ENCODE measurements around the gene C10orf105.

Gene C10orf105

DNA sequence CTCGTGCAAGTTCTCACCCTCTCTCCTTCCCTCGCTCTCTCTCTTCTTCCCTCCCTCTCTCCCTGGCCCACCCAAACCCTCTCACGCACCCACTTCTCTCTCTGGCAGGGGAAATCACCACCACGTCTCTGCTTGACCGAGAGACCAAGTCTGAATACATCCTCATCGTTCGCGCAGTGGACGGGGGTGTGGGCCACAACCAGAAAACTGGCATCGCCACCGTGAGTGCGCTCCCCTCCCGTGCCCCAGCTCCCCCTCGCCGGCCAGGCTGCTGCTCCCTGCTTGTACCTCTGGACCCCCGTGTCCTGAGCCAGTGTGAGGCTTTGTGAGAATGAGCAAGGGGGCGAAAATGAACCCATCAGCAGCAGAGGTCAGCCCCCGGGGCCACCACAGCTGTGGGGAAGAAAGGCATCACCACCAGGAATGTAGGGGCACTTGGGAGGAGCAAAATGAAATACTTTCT is 25.5 kb downstream of the C10orf105 start:
- DNase-seq (ENCODE audit: low read depth in 1 of 2, low spot score in 1 of 2): no peak
- TF ChIP-seq JUND (IDR thresholded peaks at IDR 0.05; ENCODE audit: low read depth): no peak
- in situ Hi-C loops (cut with HindIII; ENCODE audit: low pct_unique_long_range_greater_than_20kb, low sequenced_read_pairs): no loop called here

DNA sequence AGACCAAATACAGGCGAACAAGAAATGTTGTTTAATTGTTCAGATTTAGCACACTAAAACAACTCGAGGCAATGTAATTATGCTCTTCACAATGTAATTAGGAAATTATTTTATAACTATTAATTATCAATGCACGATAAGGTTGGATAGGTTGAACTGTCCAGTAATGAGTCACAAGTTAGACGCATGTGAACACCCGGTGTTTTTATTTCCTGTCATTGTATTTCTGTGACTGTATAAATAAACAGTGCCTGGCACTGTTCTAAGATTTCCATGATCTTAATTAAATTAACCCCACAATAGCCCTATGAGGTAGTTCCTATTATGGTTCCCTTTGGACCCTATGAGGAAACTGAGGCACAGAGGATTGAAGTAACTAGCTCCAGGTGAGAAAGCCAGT is 26.2 kb downstream of the C10orf105 start:
- no peak for TF ChIP-seq JUND (IDR thresholded peaks at IDR 0.05; ENCODE audit: low read depth)
- DNase-seq (ENCODE audit: low read depth in 1 of 2, low spot score in 1 of 2): no peak
- in situ Hi-C loops (cut with HindIII; ENCODE audit: low pct_unique_long_range_greater_than_20kb, low sequenced_read_pairs): no loop called here

DNA sequence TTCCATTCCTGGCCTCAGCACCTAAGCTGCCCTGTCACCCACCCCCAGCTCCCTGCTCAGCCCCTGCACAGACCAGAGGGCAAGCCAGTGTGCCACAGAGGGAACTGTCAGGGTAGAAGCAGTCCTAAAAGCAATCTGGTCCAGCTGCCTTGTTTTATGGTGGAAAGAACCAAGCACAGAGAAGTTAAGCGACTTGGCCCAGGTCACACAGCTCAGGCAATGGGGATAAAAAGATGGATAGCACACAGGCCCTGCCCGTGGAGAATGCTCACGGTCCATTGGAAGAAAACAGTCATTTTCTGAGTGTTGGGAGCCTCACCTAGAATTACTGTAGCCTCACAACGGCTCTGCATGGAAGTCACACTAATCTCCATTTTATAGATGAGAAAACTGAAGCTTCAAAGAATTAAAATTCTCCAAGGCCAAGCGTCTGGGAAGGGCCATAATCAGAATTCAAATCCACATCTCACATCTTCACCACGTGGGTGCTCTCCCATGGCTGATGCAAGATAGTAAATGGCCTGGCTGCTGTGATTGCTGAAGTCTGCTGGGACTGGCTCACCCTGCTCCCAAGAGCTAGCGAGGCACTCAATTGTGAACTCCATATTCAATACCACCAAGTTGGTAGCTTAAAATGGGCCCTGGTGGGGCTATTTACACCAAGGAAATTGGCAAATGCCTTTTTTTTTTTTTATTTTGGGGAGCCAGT is 26.8 kb downstream of the C10orf105 start:
- no peak for TF ChIP-seq JUND (IDR thresholded peaks at IDR 0.05; ENCODE audit: low read depth)
- no peak for DNase-seq (ENCODE audit: low read depth in 1 of 2, low spot score in 1 of 2)
- in situ Hi-C loops (cut with HindIII; ENCODE audit: low pct_unique_long_range_greater_than_20kb, low sequenced_read_pairs): no loop called here

DNA sequence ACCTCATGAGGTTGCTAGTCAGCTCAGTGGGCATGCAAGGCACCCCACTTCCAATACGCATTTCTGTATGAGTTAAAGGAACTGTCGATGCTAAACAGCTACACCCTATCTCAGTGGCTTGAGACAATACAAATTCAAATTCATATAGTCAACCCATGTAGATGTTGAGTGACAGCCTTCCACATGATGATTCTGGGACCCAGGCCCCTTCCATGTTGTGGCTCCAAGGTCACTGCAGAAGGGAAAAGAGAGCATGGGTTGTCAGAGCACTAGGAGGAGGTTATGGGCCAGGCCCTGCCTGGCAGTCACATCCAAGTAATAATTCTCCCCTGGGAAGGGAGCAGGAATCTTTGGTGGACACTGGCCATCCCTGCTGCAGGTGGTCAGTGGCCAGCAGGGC is 28.2 kb downstream of the C10orf105 start:
- no peak for TF ChIP-seq JUND (IDR thresholded peaks at IDR 0.05; ENCODE audit: low read depth)
- in situ Hi-C loops (cut with HindIII; ENCODE audit: low pct_unique_long_range_greater_than_20kb, low sequenced_read_pairs): no loop called here
- no peak for DNase-seq (ENCODE audit: low read depth in 1 of 2, low spot score in 1 of 2)

DNA sequence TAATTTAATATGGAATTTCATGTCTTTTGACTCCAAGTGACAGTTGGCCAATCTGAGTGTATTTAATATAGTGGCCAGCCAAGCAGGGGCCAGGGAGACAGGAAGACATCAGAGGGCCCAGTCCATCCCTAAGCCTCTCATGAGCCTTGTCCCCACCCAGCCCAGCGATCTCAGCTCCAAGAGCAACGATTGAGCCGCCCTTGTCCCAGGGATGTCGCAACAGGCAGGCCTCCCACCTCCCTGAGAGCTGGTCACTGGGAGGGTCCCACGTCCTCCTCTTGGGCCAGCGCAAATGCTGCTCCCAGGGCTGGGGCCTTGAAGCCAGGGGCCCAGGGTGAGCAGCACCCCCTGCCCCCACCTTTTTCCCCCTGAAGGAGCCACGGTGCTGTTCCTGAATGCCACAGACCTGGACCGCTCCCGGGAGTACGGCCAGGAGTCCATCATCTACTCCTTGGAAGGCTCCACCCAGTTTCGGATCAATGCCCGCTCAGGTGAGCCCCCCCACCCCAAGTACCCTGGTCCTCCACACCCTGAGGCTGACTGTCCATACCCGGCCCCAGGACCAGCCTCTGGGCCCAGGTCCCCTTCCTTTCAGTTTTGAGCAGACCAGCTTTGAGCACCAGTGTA is 29.4 kb downstream of the C10orf105 start:
- in situ Hi-C loops (cut with HindIII; ENCODE audit: low pct_unique_long_range_greater_than_20kb, low sequenced_read_pairs): no loop called here

DNA sequence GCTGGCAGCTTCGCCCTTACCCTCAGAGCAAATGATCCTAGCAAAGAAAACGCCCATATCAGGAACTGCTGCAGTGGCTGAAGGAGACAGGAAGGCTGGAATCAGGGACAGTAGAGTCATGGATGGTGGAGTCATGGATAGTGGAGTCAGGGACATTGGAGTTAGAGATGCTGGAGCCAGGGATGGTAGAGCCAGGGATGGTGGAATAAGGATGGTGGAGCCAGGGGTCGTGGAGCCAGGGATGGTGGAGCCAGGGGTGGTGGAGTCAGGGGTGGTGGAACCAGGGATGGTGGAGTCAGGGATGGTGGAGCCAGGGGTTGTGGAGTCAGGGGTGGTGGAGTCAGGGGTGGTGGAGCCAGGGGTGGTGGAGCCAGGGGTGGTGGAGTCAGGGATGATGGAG is 31.3 kb downstream of the C10orf105 start:
- TF ChIP-seq JUND (IDR thresholded peaks at IDR 0.05; ENCODE audit: low read depth): no peak
- in situ Hi-C loops (cut with HindIII; ENCODE audit: low pct_unique_long_range_greater_than_20kb, low sequenced_read_pairs): no loop called here
- no peak for DNase-seq (ENCODE audit: low read depth in 1 of 2, low spot score in 1 of 2)

More for the DNA sequence above, 29.4 kb downstream of the C10orf105 start:
- no peak for DNase-seq (ENCODE audit: low read depth in 1 of 2, low spot score in 1 of 2)
- no peak for TF ChIP-seq JUND (IDR thresholded peaks at IDR 0.05; ENCODE audit: low read depth)

DNA sequence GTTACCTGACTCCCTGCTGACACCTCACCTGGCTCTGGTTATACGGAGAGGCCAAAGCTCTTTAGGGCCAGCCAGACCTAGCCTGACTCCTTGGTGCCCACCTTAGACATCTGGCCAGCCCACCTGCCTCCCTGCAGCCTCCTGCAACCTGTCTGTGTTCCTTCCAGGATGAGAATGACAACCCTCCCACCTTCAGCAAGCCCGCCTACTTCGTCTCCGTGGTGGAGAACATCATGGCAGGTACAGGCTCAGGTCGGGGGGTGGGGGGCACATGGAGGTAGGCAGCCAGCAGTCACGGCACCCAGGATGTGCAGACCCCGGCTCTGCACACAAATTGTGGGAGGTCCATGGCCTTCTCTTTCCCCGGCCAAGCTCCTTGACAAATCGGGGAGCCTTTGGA is 32.1 kb downstream of the C10orf105 start:
- in situ Hi-C loops (cut with HindIII; ENCODE audit: low pct_unique_long_range_greater_than_20kb, low sequenced_read_pairs): no loop called here
- TF ChIP-seq JUND (IDR thresholded peaks at IDR 0.05; ENCODE audit: low read depth): no peak

DNA sequence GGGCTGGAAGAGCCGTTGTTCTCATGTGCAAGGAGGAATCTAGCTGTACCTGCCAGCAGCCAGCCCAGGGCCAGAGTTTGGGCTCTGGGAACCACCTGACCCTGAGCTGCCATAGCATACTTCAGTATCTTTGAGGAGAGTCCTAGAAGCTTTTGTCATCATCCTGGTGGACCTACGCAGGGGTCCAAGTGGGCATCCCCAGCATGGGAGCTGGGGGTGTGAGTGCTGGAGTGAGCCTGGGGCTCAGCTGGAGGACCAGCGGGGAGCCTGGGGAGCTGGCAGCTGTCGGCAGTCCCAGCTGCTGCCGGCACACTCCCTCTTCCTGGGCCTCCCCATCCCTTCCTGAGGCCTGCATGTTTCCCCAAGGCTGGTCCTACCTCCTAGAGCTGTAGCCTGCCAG is 32.5 kb downstream of the C10orf105 start:
- DNase-seq (ENCODE audit: low read depth in 1 of 2, low spot score in 1 of 2): no peak
- in situ Hi-C loops (cut with HindIII; ENCODE audit: low pct_unique_long_range_greater_than_20kb, low sequenced_read_pairs): no loop called here
- TF ChIP-seq JUND (IDR thresholded peaks at IDR 0.05; ENCODE audit: low read depth): no peak

More for the DNA sequence above, 32.1 kb downstream of the C10orf105 start:
- no peak for DNase-seq (ENCODE audit: low read depth in 1 of 2, low spot score in 1 of 2)

DNA sequence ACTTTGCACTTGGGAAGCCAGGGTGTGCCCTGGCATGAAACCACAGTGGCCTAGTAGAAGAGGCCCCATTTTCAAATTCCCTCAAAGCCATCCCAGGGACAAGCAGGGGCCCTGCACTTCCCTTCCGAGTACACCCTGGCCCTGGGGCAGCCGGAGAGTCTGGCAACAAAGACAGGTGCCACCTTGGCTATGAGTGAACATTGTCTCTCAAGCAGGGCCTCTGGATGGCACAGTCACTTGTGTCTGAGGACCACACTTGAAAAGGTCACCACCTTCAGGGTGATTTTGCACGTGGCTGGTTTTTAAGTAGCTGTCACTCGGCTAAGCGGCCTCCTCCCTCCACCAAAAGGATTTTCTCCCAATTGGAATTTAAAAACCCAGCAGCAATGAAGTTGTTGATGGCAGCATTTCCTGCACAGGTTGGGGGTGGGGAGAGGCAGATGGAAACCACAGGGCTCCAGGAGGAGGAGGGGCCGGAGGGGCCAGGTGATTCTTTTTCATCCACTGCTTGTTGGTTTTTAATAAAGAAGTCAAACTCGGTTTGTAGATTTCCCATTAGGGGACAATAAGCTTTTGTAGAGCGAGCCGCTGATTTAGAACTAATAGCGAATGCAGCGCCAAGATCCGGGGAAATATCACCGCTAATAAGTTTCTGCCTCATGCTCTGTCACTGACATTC is 33.9 kb downstream of the C10orf105 start:
- no peak for DNase-seq (ENCODE audit: low read depth in 1 of 2, low spot score in 1 of 2)
- TF ChIP-seq JUND (IDR thresholded peaks at IDR 0.05; ENCODE audit: low read depth): no peak
- in situ Hi-C loops (cut with HindIII; ENCODE audit: low pct_unique_long_range_greater_than_20kb, low sequenced_read_pairs): no loop called here

DNA sequence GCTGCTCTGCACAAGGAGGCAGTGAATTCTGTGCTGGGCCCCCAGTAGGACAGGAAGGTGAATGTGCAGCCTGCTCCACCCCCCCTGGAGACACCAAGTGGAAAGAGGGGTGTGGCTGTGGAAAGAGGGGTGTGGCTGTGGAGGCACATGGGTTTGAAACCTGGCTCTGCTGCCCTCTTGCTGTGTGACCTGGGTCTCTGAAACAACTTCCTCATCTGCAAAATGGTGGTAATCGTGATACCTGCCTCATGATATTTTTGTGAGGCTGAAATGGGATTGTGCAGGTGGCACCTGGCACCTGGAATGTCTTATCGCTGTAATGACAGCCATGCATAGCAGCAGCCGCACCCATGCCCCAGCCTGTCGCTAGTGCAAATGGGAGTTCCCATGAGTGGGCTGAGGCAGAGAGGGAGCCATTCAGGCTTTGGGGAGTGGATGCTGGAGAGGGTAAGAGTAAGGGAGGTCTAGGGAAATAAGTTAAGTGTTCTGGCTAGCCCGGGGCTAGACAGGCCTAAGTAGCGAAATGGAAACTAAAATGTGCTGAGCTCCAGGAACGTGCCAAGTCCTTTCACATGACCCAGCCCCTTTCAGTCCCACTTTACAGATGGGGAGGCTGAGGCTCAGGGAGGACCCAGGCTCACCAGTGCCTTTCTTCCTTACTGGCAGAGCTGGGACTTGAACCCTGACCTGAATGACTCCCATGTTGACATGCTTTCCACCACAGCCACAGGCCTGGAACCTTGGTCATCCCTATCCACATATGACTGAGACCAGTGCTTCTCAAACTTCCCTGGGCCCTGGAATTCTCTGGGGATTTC is 35.0 kb downstream of the C10orf105 start:
- peak in 1 of 2 experiments; percentile 41 for DNase-seq (ENCODE audit: low read depth in 1 of 2, low spot score in 1 of 2)
- in situ Hi-C loops (cut with HindIII; ENCODE audit: low pct_unique_long_range_greater_than_20kb, low sequenced_read_pairs): no loop called here
- TF ChIP-seq JUND (IDR thresholded peaks at IDR 0.05; ENCODE audit: low read depth): no peak

DNA sequence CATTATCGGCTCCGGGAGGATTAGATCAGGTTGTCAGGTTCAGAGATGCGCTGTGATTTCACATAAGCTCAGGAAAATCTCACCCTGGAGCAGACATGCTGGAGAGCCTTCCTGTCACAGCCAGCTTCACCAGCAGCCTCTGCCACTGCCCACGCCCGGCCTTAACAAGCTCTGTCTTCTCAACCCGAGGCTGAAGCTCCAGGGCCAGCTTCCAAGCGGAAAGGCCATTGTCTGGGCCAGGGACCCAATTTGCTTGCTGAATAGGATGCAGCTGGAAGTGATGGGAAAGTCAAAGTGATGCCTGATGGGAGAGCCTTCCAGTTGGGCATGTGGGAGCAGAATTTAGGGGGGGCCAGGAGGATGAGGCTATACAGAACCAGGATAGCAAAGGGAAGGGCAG is 36.3 kb downstream of the C10orf105 start:
- TF ChIP-seq JUND (IDR thresholded peaks at IDR 0.05; ENCODE audit: low read depth): no peak
- DNase-seq (ENCODE audit: low read depth in 1 of 2, low spot score in 1 of 2): no peak
- in situ Hi-C loops (cut with HindIII; ENCODE audit: low pct_unique_long_range_greater_than_20kb, low sequenced_read_pairs): no loop called here

DNA sequence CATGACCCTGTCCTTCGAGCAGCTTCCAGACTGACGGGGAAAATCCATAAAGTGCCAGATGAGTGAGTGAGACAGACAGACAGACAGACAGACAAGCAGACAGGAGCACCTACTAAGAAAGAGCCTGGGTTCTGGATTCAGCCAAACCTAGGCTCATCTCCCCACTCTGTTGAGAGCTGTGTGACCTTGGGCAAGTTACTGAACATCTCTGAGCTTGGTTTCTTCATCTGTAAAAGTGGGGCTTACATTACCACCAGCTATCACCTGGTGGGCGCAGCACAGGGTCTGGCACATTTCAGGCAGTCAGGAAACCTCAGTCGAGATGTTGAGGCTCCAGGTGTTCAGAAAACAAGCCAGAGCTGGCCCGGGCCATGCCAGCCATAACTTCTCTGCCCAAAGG is 37.6 kb downstream of the C10orf105 start:
- TF ChIP-seq JUND (IDR thresholded peaks at IDR 0.05; ENCODE audit: low read depth): no peak
- DNase-seq (ENCODE audit: low read depth in 1 of 2, low spot score in 1 of 2): no peak
- in situ Hi-C loops (cut with HindIII; ENCODE audit: low pct_unique_long_range_greater_than_20kb, low sequenced_read_pairs): no loop called here
